GM21381 (cell line): ENCODE data around the gene OR2B2.

Experiments used
- ATAC-seq: cut with Tn5 transposase; IDR thresholded peaks from one replicate; pipeline ENCODE4 v1.9.1; 2021; ENCODE audit warnings: mild to moderate bottlenecking, moderate library complexity; ENCODE audit not compliant: unreplicated experiment

OR2B2 gene

GRCh38 chr6:27893836-27894807 lies 18.1 kb downstream of the OR2B2 start:
- no peak for ATAC-seq

GRCh38 chr6:27893059-27893835 lies 18.9 kb downstream of the OR2B2 start:
- peak; percentile 40 for ATAC-seq

GRCh38 chr6:27892649-27893058 lies 19.5 kb downstream of the OR2B2 start:
- ATAC-seq, result no peak

- ATAC-seq, result no peak
Observed at GRCh38 chr6:27891320-27891875, 20.8 kb downstream of the OR2B2 start.

GRCh38 chr6:27890445-27891319 lies 21.5 kb downstream of the OR2B2 start:
- peak; percentile 45 for ATAC-seq

GRCh38 chr6:27889628-27890444 lies 22.4 kb downstream of the OR2B2 start:
- no peak for ATAC-seq

GRCh38 chr6:27889275-27889627 lies 22.9 kb downstream of the OR2B2 start:
- ATAC-seq, result no peak

- ATAC-seq, result no peak
Observed at GRCh38 chr6:27888566-27888965, 23.6 kb downstream of the OR2B2 start.

GRCh38 chr6:27886073-27886472 lies 26.1 kb downstream of the OR2B2 start:
- no peak for ATAC-seq

- ATAC-seq, result no peak
Observed at GRCh38 chr6:27883136-27883535, 29.1 kb downstream of the OR2B2 start.

GRCh38 chr6:27882624-27883023 lies 29.6 kb downstream of the OR2B2 start:
- ATAC-seq, result no peak

GRCh38 chr6:27879837-27880236 lies 32.4 kb downstream of the OR2B2 start:
- no peak for ATAC-seq

GRCh38 chr6:27874016-27874415 lies 38.2 kb downstream of the OR2B2 start:
- ATAC-seq, result no peak

GRCh38 chr6:27873021-27873940 lies 38.9 kb downstream of the OR2B2 start:
- peak; percentile 30 for ATAC-seq

GRCh38 chr6:27872642-27873020 lies 39.6 kb downstream of the OR2B2 start:
- peak; percentile 18 for ATAC-seq

GRCh38 chr6:27871924-27872638 lies 40.1 kb downstream of the OR2B2 start:
- peak; percentile 53 for ATAC-seq

GRCh38 chr6:27870291-27870870 lies 41.8 kb downstream of the OR2B2 start:
- no peak for ATAC-seq

GRCh38 chr6:27868311-27868710 lies 43.9 kb downstream of the OR2B2 start:
- no peak for ATAC-seq
